HepG2 (cell line): ENCODE measurements around the gene FILIP1. TPM values are rescaled to one million over a fixed set of nuclear protein-coding genes. Genes with fewer than 3 reads are reported as not detected.

Experiments
- ATAC-seq: fragments of 200-7000 bp; cut with Tn5 transposase; 3 replicates; pipeline ENCODE4 v1.9.1; 2020; ENCODE audit warnings: mild to moderate bottlenecking, moderate library complexity
- BruUV-seq: library from RNA; stranded (reverse); fragments of 400-500 nt; replicated peaks from 2 replicates; lab custom pipeline; 2021; lab: Mats Ljungman, UMichigan
- CTCF ChIA-PET: fragments of 300-600 bp; formaldehyde crosslinking; extraction: SDS; loops from one replicate; lab custom pipeline; 2021; ENCODE audit warnings: low total read pairs, inconsistent platforms, low intra/inter-chr PET ratio; lab: Yijun Ruan, JAX
- POLR2A ChIA-PET: fragments of 350-600 bp; sonication (Branson Sonifier 250); formaldehyde crosslinking; loops from one replicate; lab custom pipeline; 2020; ENCODE audit warnings: antibody characterized with exemption, inconsistent platforms; lab: Yijun Ruan, JAX
- DNase-seq: peaks from one replicate; pipeline ENCODE4 v3.0.0-alpha.2; 2015; ENCODE audit warnings: low spot score
- FAIRE-seq: peaks from 3 replicates; lab custom pipeline; 2011; peaks lifted over from hg19 to GRCh38; lab: Jason Lieb, UNC
- H2AFZ ChIP-seq: one replicate; pipeline ENCODE4 v1.6.1; 2011; ENCODE audit warnings: low read length, inconsistent platforms
- H3K27ac ChIP-seq: fragments of 300-600 bp; 3 replicates; pipeline ENCODE4 v1.8.0; 2011; ENCODE audit warnings: mixed run types, mild to moderate bottlenecking, mixed read lengths, low read length, inconsistent platforms; ENCODE audit not compliant: insufficient read depth; ENCODE audit errors: extremely low read length
- H3K27me3 ChIP-seq, 2 experiments: fragments of 200-600 bp in 1 of 2; 2 replicates in 1 of 2; 3 replicates in 1 of 2; pipeline versions ENCODE4 v1.6.0 to v1.8.0; 2011; ENCODE audit warnings: low read length in 2 of 2, mild to moderate bottlenecking in 2 of 2, moderate library complexity in 2 of 2, inconsistent platforms in 1 of 2; ENCODE audit not compliant: insufficient read depth in 2 of 2, control insufficient read depth in 1 of 2
- H3K36me3 ChIP-seq, 2 experiments: fragments of 200-600 bp in 1 of 2; replicated peaks in 1 of 2; 2 replicates in 1 of 2; 3 replicates in 1 of 2; pipeline versions ENCODE4 v1.5.1 to v1.8.0; 2011; ENCODE audit warnings: low read length in 2 of 2, inconsistent platforms in 1 of 2; ENCODE audit not compliant: insufficient read depth in 2 of 2, control insufficient read depth in 1 of 2
- H3K4me1 ChIP-seq: 2 replicates; pipeline ENCODE4 v1.5.1; 2012; ENCODE audit warnings: low read length, inconsistent platforms; ENCODE audit not compliant: insufficient read depth
- H3K4me2 ChIP-seq: 2 replicates; pipeline ENCODE4 v1.6.0; 2011; ENCODE audit warnings: low read depth, low read length, inconsistent platforms
- H3K4me3 ChIP-seq, 3 experiments: fragments of 200-600 bp in 1 of 3; sonication (generic), shearing (Covaris generic) in 1 of 3; replicated peaks in 1 of 3; 2 replicates each; pipeline ENCODE4 v1.5.1; 2011 to 2016; ENCODE audit warnings: low read length in 3 of 3, inconsistent platforms in 2 of 3, low read depth in 2 of 3, mild to moderate bottlenecking in 2 of 3, control low read depth in 1 of 3, mixed read lengths in 1 of 3; ENCODE audit not compliant: insufficient read depth in 1 of 3
- H3K79me2 ChIP-seq: one replicate; pipeline ENCODE4 v1.6.1; 2011; ENCODE audit warnings: low read length, inconsistent platforms; ENCODE audit not compliant: insufficient read depth
- H3K9ac ChIP-seq: 2 replicates; pipeline ENCODE4 v1.6.0; 2011; ENCODE audit warnings: mild to moderate bottlenecking, low read depth, low read length, inconsistent platforms; ENCODE audit not compliant: insufficient read depth
- H3K9me3 ChIP-seq: 2 replicates; pipeline ENCODE4 v1.5.1; 2012; ENCODE audit warnings: mild to moderate bottlenecking, low read length
- H4K20me1 ChIP-seq: 2 replicates; pipeline ENCODE4 v1.6.0; 2011; ENCODE audit warnings: inconsistent platforms, mild to moderate bottlenecking, low read length, moderate library complexity; ENCODE audit not compliant: insufficient read depth
- ATF7 ChIP-seq, 2 experiments: fragments of 450-650 bp in 1 of 2; sonication (generic) in 1 of 2; formaldehyde crosslinking in 1 of 2; IDR thresholded peaks; 2 replicates each; pipeline versions ENCODE4 v1.4.0 to v1.6.1; 2016 to 2020; ENCODE audit warnings: antibody characterized with exemption in 1 of 2, mild to moderate bottlenecking in 1 of 2, missing genetic modification reagents in 1 of 2
- CREB1 ChIP-seq, 2 experiments: fragments of 450-650 bp in 1 of 2; IDR thresholded peaks; 2 replicates each; pipeline ENCODE4 v1.6.1; 2016 to 2017; ENCODE audit warnings: control low read depth in 1 of 2, mild to moderate bottlenecking in 1 of 2, missing compliant biosample characterization in 1 of 2, missing genetic modification characterization in 1 of 2
- EHMT2 ChIP-seq: fragments of 200-600 bp; sonication (generic); IDR thresholded peaks from 2 replicates; pipeline ENCODE4 v1.7.0; 2017; ENCODE audit warnings: antibody characterized with exemption, low read depth, low read length, borderline replicate concordance
- FOXA1 ChIP-seq, 2 experiments: fragments of 450-650 bp in 1 of 2; sonication (generic) in 1 of 2; formaldehyde crosslinking in 1 of 2; IDR thresholded peaks; 2 replicates each; pipeline versions ENCODE4 v1.4.0 to v1.6.1; 2016 to 2020; ENCODE audit warnings: missing genetic modification reagents in 1 of 2
- FOXO1 ChIP-seq: sonication (generic); formaldehyde crosslinking; IDR thresholded peaks from 2 replicates; pipeline ENCODE4 v1.4.0; 2020; ENCODE audit warnings: missing genetic modification reagents
- JUNB ChIP-seq: sonication (generic); formaldehyde crosslinking; IDR thresholded peaks from 2 replicates; pipeline ENCODE4 v1.8.0; 2022; ENCODE audit warnings: missing genetic modification reagents, mild to moderate bottlenecking, borderline replicate concordance
- SP140L ChIP-seq: sonication (generic); formaldehyde crosslinking; IDR thresholded peaks from 2 replicates; pipeline ENCODE4 v1.4.0; 2020; ENCODE audit warnings: missing genetic modification reagents, borderline replicate concordance
- ZNF746 ChIP-seq: sonication (generic); formaldehyde crosslinking; IDR thresholded peaks from 2 replicates; pipeline ENCODE4 v1.8.0; 2022; ENCODE audit warnings: mild to moderate bottlenecking, missing genetic modification reagents
- WGBS: methylation state at CpG from one replicate; pipeline ENCODE4 v1.1.6; 2017; ENCODE audit warnings: low lambda C conversion rate; 5-methylcytosine and 5-hydroxymethylcytosine counted together
- in situ Hi-C: cut with HindIII; loops from 2 replicates; pipeline ENCODE4 v1.10.0; 2017; ENCODE audit warnings: low pct_unique_long_range_greater_than_20kb; ENCODE audit not compliant: extremely low pct_ligation_motif_present
- intact Hi-C: fragments of 100-400 bp; cut with micrococcal nuclease; formaldehyde crosslinking; loops from one replicate; pipeline ENCODE4 v1.10.0; 2022; ENCODE audit not compliant: unreplicated experiment
- polyA plus RNA-seq, 8 experiments: library from polyadenylated mRNA; depleted of rRNA in 3 of 8; stranded (reverse) in 7 of 8; unstranded in 1 of 8; fragments of >200 nt; fragmentation: Illumina TruSeq in 4 of 8; extraction: Trizol in 4 of 8; gene quantifications; 2 replicates each; pipeline versions ENCODE4 v1.2.1 to v1.2.3, GENCODE V29; 2011 to 2016; ENCODE audit warnings: low read depth in 4 of 8, missing spikeins in 1 of 8, mixed read lengths in 1 of 8; ENCODE audit not compliant: insufficient read depth in 1 of 8
- total RNA-seq, 5 experiments: library from RNA; depleted of rRNA; stranded (reverse); fragments of >200 nt; fragmentation: Illumina TruSeq; extraction: Trizol; gene quantifications; 2 replicates each; pipeline ENCODE4 v1.2.3, GENCODE V29; 2016; ENCODE audit warnings: low read depth in 1 of 5
- TF ChIP-seq, protein P1 (sequence below): sonication (generic); formaldehyde crosslinking; conservative IDR thresholded peaks from 2 replicates; pipeline ENCODE4 v1.8.0; 2022; ENCODE audit warnings: low read depth, missing genetic modification reagents
- TF ChIP-seq, protein P2 (sequence below): sonication (generic); formaldehyde crosslinking; IDR thresholded peaks from 2 replicates; pipeline ENCODE4 v1.8.0; 2022; ENCODE audit warnings: mild to moderate bottlenecking, missing genetic modification reagents; ENCODE audit not compliant: insufficient replicate concordance

The FILIP1 gene
- total and polyA plus RNA-seq, 2 of the 13 experiments (the other 11 are each of a cell fraction or from before 2014, with no cell fraction given), result not detected

DNA sequence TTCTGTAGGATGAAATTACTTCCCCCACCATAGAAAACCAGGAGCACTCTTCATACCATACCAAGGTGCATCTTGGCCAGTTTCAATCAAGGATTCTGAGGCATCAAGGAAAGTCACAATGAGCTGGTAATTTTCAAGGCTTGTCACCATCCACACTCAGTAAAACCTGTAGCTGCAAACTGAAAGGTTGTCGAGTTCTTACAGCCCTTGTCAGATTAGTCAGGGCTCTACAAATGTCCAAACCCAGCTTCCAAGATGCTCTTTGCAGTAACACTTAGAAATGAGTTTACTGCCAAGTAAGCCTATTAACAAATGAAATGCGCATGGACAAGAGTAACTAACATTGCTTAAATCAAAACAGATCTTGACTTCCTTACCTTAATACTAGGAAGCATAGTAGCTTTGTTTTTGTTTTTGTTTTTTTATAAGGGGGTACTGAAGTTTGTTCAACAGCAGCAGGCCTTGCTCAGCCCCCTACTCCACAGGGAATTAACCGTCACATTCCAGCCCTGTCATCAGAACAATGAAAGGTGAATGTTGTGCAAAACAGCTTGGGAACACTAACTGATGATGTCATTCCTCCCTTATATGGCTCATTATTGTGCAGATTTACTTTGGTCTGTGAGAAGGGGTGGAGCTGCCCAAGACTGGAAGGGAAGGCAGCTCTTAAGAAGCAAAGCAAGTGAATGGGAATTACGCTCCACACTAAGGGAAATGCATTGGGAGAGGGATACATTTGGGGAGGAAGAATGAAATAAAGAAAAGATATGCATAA is 159.1 kb downstream of the FILIP1 start:
- Histone ChIP-seq H3K36me3 (no peaks in the 10 kb centered on the region), H4K20me1 (no peaks in the 10 kb centered on the region)
- TF ChIP-seq CREB1 (IDR thresholded peaks at IDR 0.05), result peak; percentile 54; the same call in 1 of the 2 replicates
- no peak for TF ChIP-seq CREB1 (CRISPR knock-in tag; IDR thresholded peaks at IDR 0.05)
- peak; percentile 90 for TF ChIP-seq ATF7 (IDR thresholded peaks at IDR 0.05)
- no peak for TF ChIP-seq ATF7 (CRISPR knock-in tag; IDR thresholded peaks at IDR 0.05)
- TF ChIP-seq JUNB (CRISPR knock-in tag), result no peak
- TF ChIP-seq SP140L (CRISPR knock-in tag), result no peak
- TF ChIP-seq FOXA1 (IDR thresholded peaks at IDR 0.05), result no peak
- TF ChIP-seq FOXA1 (CRISPR knock-in tag; IDR thresholded peaks at IDR 0.05), result no peak
- TF ChIP-seq, protein P1, sequence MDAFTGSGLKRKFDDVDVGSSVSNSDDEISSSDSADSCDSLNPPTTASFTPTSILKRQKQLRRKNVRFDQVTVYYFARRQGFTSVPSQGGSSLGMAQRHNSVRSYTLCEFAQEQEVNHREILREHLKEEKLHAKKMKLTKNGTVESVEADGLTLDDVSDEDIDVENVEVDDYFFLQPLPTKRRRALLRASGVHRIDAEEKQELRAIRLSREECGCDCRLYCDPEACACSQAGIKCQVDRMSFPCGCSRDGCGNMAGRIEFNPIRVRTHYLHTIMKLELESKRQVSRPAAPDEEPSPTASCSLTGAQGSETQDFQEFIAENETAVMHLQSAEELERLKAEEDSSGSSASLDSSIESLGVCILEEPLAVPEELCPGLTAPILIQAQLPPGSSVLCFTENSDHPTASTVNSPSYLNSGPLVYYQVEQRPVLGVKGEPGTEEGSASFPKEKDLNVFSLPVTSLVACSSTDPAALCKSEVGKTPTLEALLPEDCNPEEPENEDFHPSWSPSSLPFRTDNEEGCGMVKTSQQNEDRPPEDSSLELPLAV (CRISPR knock-in tag), result no peak
- TF ChIP-seq EHMT2, result no peak
- no peak for TF ChIP-seq ZNF746
- TF ChIP-seq FOXO1 (CRISPR knock-in tag), result no peak
- TF ChIP-seq, protein P2, sequence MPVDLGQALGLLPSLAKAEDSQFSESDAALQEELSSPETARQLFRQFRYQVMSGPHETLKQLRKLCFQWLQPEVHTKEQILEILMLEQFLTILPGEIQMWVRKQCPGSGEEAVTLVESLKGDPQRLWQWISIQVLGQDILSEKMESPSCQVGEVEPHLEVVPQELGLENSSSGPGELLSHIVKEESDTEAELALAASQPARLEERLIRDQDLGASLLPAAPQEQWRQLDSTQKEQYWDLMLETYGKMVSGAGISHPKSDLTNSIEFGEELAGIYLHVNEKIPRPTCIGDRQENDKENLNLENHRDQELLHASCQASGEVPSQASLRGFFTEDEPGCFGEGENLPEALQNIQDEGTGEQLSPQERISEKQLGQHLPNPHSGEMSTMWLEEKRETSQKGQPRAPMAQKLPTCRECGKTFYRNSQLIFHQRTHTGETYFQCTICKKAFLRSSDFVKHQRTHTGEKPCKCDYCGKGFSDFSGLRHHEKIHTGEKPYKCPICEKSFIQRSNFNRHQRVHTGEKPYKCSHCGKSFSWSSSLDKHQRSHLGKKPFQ (CRISPR knock-in tag), result no peak
- TF ChIP-seq, all 625 proteins: peak for 2
- POLR2A ChIA-PET, result no interaction called here
- H3K4me2 ChIP-seq, result no peak overlapping the region
- 25% methylated on average over 4 of the region's 4 CpGs for WGBS
- H3K79me2 ChIP-seq, result no peaks in the 10 kb centered on the region
- H3K4me1 ChIP-seq, result no peaks in the 10 kb centered on the region
- ATAC-seq, result no peak
- in situ Hi-C loops (no loop called here), intact Hi-C loops (no loop called here)
- no TSS peak for BruUV-seq
- no peaks in the 10 kb centered on the region for H3K9me3 ChIP-seq
- no peaks in the 10 kb centered on the region for H3K27me3 ChIP-seq
- H2AFZ ChIP-seq, result no peak overlapping the region
- H3K4me3 ChIP-seq, result no peak overlapping the region
- H3K9ac ChIP-seq, result no peak overlapping the region
- no peak for DNase-seq
- no peak for FAIRE-seq
- CTCF ChIA-PET, result no interaction called here
- no peak overlapping the region for H3K27ac ChIP-seq
